Caco-2 (cell line): Measurements from ENCODE around the gene LBHD2. TPM values are rescaled to one million over a fixed set of nuclear protein-coding genes. Genes with fewer than 3 reads are reported as not detected.
"Not testable (repeated sequence)": the region's sequence is repeated elsewhere in the genome, so short reads cannot be mapped to it uniquely, and the experiment has no call there.

Experiments
- BruUV-seq: library from RNA; stranded (reverse); fragments of 400-500 nt; replicated peaks from 2 replicates; lab custom pipeline; 2021; lab: Mats Ljungman, UMichigan
- CTCF ChIA-PET: fragments of 300-600 bp; sonication (Branson Sonifier 250); formaldehyde crosslinking; loops from one replicate; lab custom pipeline; 2022; ENCODE audit warnings: antibody characterized with exemption; lab: Charles Lee
- POLR2A ChIA-PET: fragments of 300-600 bp; sonication (Branson Sonifier 250); formaldehyde crosslinking; loops from one replicate; lab custom pipeline; 2022; ENCODE audit warnings: antibody characterized with exemption; lab: Charles Lee
- DNase-seq, 2 experiments: peaks; one replicate each; pipeline versions ENCODE4 v3.0.0 to v3.0.0-alpha.2; 2020 to 2022
- H3K27me3 ChIP-seq: replicated peaks from 2 replicates; pipeline ENCODE4 v1.6.0; 2011; ENCODE audit warnings: low read length; ENCODE audit not compliant: control insufficient read depth, insufficient read depth
- H3K36me3 ChIP-seq: 2 replicates; pipeline ENCODE4 v1.5.1; 2011; ENCODE audit warnings: low read length; ENCODE audit not compliant: control insufficient read depth, insufficient read depth
- H3K4me1 ChIP-seq: fragments of 250-450 bp; sonication (Bioruptor Pico); 2 replicates; pipeline ENCODE4 v1.5.1; 2020; ENCODE audit warnings: mild to moderate bottlenecking
- H3K4me3 ChIP-seq: 2 replicates; pipeline ENCODE4 v1.5.1; 2011; ENCODE audit warnings: low read depth, mild to moderate bottlenecking, control low read depth, low read length
- H3K9me3 ChIP-seq: fragments of 250-450 bp; sonication (Bioruptor Pico); 2 replicates; pipeline ENCODE4 v1.5.1; 2020; ENCODE audit warnings: mild to moderate bottlenecking, moderate library complexity
- H3K27ac Mint-ChIP-seq: one replicate; pipeline ENCODE4 v1.8.0; 2022; ENCODE audit warnings: mixed read lengths; ENCODE audit not compliant: unreplicated experiment
- H3K27me3 Mint-ChIP-seq: one replicate; pipeline ENCODE4 v1.8.0; 2022; ENCODE audit warnings: mixed read lengths; ENCODE audit not compliant: insufficient read depth, unreplicated experiment
- H3K36me3 Mint-ChIP-seq: one replicate; pipeline ENCODE4 v1.8.0; 2022; ENCODE audit warnings: mild to moderate bottlenecking, mixed read lengths; ENCODE audit not compliant: insufficient read depth, unreplicated experiment
- H3K4me1 Mint-ChIP-seq: one replicate; pipeline ENCODE4 v1.8.0; 2022; ENCODE audit warnings: low read depth, mixed read lengths; ENCODE audit not compliant: unreplicated experiment
- H3K4me3 Mint-ChIP-seq: one replicate; pipeline ENCODE4 v1.8.0; 2022; ENCODE audit warnings: mild to moderate bottlenecking, moderate library complexity, mixed read lengths; ENCODE audit not compliant: unreplicated experiment
- H3K9me3 Mint-ChIP-seq: one replicate; pipeline ENCODE4 v1.8.0; 2022; ENCODE audit warnings: mixed read lengths; ENCODE audit not compliant: unreplicated experiment
- CTCF ChIP-seq, 2 experiments: fragments of 200-600 bp in 1 of 2; IDR thresholded peaks; 1 replicate in 1 of 2; 2 replicates in 1 of 2; pipeline versions ENCODE4 v1.5.1 to v1.8.0; 2011 to 2022; ENCODE audit warnings: antibody characterized with exemption in 1 of 2, control low read depth in 1 of 2, inconsistent platforms in 1 of 2, low read depth in 1 of 2, low read length in 1 of 2, mild to moderate bottlenecking in 1 of 2, moderate library complexity in 1 of 2; ENCODE audit not compliant: insufficient read depth in 1 of 2, severe bottlenecking in 1 of 2, unreplicated experiment in 1 of 2
- intact Hi-C: fragments of 100-400 bp; cut with micrococcal nuclease; formaldehyde crosslinking; loops from one replicate; pipeline ENCODE4 v1.10.0; 2022; ENCODE audit not compliant: unreplicated experiment
- total RNA-seq: library from RNA; stranded (reverse); gene quantifications from 2 replicates; pipeline ENCODE4 v1.2.3, GENCODE V29; 2022

LBHD2 gene
- total RNA-seq, 1 experiment from 2014 or later: not detected

GRCh38 chr14:103118018-103118662 is 34.1 kb downstream of the LBHD2 start:
- ChIA-PET CTCF (interaction anchor here (1.6 kb wide), 1 partner anchor 13 kb away, joined by 6 read pairs; no protein-coding TSS in a partner anchor), POLR2A (interaction anchor here (0.7 kb wide), 1 partner anchor 169 kb away, joined by 3 read pairs; no protein-coding TSS in a partner anchor)
- H3K4me1 Mint-ChIP-seq: no peaks in the 10 kb centered on the region
- TF ChIP-seq CTCF (IDR thresholded peaks at IDR 0.05; ENCODE audit: insufficient read depth in 1 of 2, low read depth in 1 of 2, low read length in 1 of 2, severe bottlenecking in 1 of 2, unreplicated experiment in 1 of 2): no peak
- no peaks in the 10 kb centered on the region for H3K36me3 ChIP-seq
- no peaks in the 10 kb centered on the region for H3K9me3 Mint-ChIP-seq
- intact Hi-C loops: no loop called here
- no peak overlapping the region for H3K27ac Mint-ChIP-seq
- H3K27me3 ChIP-seq: no peaks in the 10 kb centered on the region
- no peak overlapping the region for H3K4me3 Mint-ChIP-seq
- no TSS peak for BruUV-seq
- H3K9me3 ChIP-seq: peaks cover 5% of the 10 kb centered on the region; the same call in 1 of the 2 replicates
- peaks cover 4% of the 10 kb centered on the region for H3K36me3 Mint-ChIP-seq
- DNase-seq: no peak
- H3K27me3 Mint-ChIP-seq: no peaks in the 10 kb centered on the region
- no peak overlapping the region for H3K4me3 ChIP-seq
- H3K4me1 ChIP-seq: peaks cover 19% of the 10 kb centered on the region; the same call in 1 of the 2 replicates

- no peaks in the 10 kb centered on the region for H3K36me3 ChIP-seq
- H3K4me3 ChIP-seq: no peak overlapping the region
- H3K27me3 ChIP-seq: no peaks in the 10 kb centered on the region
- ChIA-PET CTCF (interaction anchor here (1.6 kb wide), 1 partner anchor 14 kb away, joined by 6 read pairs; no protein-coding TSS in a partner anchor), POLR2A (interaction anchor here (0.7 kb wide), 1 partner anchor 168 kb away, joined by 3 read pairs; no protein-coding TSS in a partner anchor)
- Mint-ChIP-seq H3K4me3 (no peak overlapping the region), H3K4me1 (no peaks in the 10 kb centered on the region), H3K9me3 (no peaks in the 10 kb centered on the region), H3K27ac (no peak overlapping the region), H3K27me3 (no peaks in the 10 kb centered on the region), H3K36me3 (no peaks in the 10 kb centered on the region)
- intact Hi-C loops: no loop called here
- DNase-seq: no peak
- TF ChIP-seq CTCF (IDR thresholded peaks at IDR 0.05; ENCODE audit: insufficient read depth in 1 of 2, low read depth in 1 of 2, low read length in 1 of 2, severe bottlenecking in 1 of 2, unreplicated experiment in 1 of 2): no peak
- no TSS peak for BruUV-seq
- H3K9me3 ChIP-seq: peaks cover 5% of the 10 kb centered on the region; the same call in 1 of the 2 replicates
- peaks cover 19% of the 10 kb centered on the region; the same call in 1 of the 2 replicates for H3K4me1 ChIP-seq
These were observed 34.8 kb downstream of the LBHD2 start for GRCh38 chr14:103118663-103119404.

- H3K27ac Mint-ChIP-seq, H3K4me3 Mint-ChIP-seq, BruUV-seq, H3K9me3 ChIP-seq, intact Hi-C loops, H3K27me3 ChIP-seq, CTCF ChIA-PET, DNase-seq, H3K4me1 Mint-ChIP-seq, H3K4me3 ChIP-seq, H3K36me3 ChIP-seq, H3K9me3 Mint-ChIP-seq, H3K36me3 Mint-ChIP-seq, POLR2A ChIA-PET, H3K27me3 Mint-ChIP-seq: not testable (repeated sequence)
- peaks cover 19% of the 10 kb centered on the region; the same call in 1 of the 2 replicates for H3K4me1 ChIP-seq
These were observed 35.5 kb downstream of the LBHD2 start for GRCh38 chr14:103119527-103119926.
